Measurements from ENCODE around the gene TRAM2.

TRAM2 gene

GRCh38 chr6:52566201-52566600 is 10.7 kb downstream of the TRAM2 start:
- DNase-seq = no peak

GRCh38 chr6:52564856-52565255 is 12.0 kb downstream of the TRAM2 start:
- no peak for DNase-seq

GRCh38 chr6:52562911-52563310 is 13.9 kb downstream of the TRAM2 start:
- no peak for DNase-seq

DNA sequence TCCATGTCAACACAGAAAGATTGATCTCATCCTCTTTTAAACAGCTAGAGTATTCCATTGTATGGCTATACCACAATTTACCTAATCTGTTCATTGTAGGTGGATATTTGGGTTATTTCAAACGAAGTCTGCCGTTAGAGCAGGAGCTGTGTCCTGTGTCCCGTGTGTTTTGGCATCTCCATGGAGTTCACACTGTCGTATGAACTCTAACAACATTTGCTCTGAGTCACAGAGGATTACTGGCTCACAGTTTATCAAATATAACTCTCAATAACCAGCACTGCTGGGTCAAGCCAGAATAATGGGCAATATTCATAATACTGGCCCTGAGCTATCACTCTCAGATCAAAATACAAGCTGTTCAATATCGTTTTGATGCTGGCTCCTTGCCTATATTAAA is 16.4 kb downstream of the TRAM2 start:
- no peak for DNase-seq

GRCh38 chr6:52558266-52559000 is 18.4 kb downstream of the TRAM2 start:
- DNase-seq = no peak

GRCh38 chr6:52557389-52558265 is 19.2 kb downstream of the TRAM2 start:
- DNase-seq = no peak

DNA sequence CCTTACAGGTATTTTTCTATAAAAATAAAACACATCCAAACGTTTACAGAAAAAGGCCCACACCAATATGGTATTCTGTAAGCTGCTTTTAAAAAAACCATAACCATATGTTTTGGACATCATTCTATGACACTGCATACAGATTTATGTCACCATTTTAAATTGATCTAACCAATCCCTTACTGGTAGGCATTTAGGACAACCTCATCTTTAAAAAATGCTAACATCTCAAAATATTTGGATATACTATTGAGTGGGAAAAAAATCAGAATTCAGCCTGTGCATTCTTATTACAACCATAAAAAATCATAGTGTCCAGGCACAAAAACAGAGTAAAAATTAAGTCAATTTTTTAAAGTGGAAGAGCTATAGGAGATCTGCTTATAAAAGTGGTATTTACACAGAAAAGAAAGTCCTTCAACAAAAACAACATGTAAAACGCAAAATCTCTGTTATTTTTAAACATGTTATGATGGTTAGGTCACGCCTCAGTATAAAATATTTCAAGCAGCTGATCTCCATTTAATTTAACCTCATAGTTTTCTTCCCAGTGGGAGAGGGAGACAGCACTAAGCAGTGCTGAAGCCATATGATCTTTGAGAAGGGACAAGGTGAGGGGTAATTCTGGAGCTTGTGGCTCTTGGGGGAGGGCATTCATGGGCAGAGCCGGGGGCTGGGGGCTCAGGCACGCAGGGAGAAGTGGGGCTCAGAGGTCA is 21.2 kb downstream of the TRAM2 start:
- no peak for DNase-seq

DNA sequence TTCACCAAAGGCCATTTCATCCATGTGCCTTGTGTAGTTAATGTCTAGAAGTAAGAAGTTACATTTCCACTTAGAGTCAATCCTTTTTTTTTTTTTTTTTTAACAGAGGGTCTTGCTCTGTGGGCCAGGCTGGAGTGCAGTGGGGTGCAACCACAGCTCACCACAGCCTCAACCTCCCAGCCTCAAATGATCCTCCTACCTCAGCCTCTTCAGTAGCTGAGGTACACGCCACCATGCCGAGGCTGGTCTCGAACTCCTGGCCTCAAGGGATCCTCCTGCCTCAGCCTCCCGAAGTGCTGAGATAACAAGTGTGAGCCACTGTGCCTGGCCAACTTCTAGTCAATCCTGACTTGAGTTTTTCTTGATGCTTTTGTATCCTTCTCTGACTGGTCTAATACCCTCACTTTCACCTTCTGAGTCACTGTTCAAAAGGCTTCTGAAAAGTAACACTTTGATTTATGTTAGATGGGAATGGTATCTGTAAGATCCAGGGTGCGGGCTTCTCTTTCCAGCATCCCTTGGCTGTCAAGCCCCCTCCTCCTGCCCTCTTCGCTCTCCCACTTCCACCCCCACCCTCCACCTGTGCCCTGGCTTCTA is 22.1 kb downstream of the TRAM2 start:
- DNase-seq = no peak

DNA sequence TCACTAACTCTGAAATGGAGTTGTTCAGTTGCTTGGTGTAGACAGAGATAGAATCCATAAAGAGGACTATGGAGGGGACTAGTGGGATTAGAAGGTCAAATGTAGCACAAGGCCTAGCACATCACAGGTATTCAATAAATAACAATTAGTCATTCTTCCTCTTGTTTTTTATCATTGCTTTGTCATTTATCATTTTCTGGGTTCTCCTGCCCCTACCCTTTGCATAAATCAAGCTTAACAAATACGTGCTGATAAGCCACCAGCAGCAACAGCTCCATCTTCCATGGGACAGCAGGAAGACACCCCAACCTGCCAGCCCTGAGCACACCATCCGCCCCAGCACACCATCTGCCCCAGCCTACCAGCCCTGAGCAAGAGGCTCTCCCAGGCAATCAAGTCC is 23.1 kb downstream of the TRAM2 start:
- no peak for DNase-seq

DNA sequence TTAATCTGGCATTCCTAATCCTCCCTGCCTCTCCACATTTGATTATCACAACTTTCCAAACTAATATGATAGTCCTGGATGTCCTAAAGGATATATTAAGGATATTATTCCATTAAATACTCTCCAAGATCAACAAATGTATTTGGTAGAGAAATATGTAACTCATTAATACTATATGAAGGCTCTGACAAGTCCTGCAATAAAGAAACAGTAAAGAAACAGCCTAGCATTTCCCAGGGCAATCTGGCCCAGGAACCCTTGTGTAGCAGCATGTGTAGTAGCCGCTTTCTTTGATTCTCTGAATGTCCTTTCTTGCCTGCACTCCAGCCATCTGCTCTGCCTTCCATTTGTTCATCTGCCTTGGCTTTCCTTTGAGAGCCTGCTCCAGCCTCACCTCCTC is 23.7 kb downstream of the TRAM2 start:
- no peak for DNase-seq

GRCh38 chr6:52552278-52552643 is 24.6 kb downstream of the TRAM2 start:
- peak; percentile 94 for DNase-seq

- DNase-seq = peak; percentile 88
Measured at GRCh38 chr6:52551483-52552277, 25.2 kb downstream of the TRAM2 start.

DNA sequence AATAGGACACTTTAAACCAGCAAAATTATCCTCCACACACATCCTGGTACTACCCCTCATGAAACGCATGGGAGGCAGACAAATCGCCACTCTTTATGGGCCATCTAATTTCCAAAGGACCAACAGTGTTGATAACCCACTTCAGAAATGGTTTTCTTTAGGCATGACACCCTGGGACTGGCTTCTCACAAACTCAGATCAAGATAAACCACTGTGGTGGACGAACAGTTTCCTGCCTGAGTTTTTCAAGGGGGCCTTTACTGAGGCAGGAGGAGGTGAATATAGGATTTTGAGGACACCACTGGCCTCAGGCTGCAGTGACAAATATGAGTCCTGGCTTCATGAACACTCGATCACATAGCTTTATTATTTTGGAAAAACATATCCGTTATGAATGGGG is 26.0 kb downstream of the TRAM2 start:
- DNase-seq = no peak

GRCh38 chr6:52550014-52550575 is 26.8 kb downstream of the TRAM2 start:
- DNase-seq = no peak

- no peak for DNase-seq
Measured at GRCh38 chr6:52549428-52549827, 27.4 kb downstream of the TRAM2 start.

DNA sequence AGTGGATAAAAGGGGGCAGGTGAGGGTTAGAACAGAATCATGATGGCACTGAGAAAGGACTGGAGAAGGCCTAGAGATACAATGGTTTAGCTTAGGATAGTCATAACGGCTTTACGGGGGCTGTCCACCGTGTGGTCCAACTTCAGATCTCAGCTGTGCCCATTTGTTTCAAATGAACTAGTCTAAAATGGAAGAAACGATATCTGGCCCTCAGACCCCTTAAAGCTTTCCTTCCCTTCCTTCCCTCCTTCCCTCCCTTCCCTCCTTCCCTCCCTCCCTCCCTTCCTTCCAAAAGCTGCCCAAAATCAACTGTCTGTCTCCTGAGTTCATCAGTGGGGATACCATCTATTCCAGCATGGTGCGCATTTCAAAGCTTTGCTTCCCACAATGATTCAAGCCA is 27.9 kb downstream of the TRAM2 start:
- DNase-seq = no peak

- DNase-seq = no peak
Measured at GRCh38 chr6:52548353-52548713, 28.5 kb downstream of the TRAM2 start.

DNA sequence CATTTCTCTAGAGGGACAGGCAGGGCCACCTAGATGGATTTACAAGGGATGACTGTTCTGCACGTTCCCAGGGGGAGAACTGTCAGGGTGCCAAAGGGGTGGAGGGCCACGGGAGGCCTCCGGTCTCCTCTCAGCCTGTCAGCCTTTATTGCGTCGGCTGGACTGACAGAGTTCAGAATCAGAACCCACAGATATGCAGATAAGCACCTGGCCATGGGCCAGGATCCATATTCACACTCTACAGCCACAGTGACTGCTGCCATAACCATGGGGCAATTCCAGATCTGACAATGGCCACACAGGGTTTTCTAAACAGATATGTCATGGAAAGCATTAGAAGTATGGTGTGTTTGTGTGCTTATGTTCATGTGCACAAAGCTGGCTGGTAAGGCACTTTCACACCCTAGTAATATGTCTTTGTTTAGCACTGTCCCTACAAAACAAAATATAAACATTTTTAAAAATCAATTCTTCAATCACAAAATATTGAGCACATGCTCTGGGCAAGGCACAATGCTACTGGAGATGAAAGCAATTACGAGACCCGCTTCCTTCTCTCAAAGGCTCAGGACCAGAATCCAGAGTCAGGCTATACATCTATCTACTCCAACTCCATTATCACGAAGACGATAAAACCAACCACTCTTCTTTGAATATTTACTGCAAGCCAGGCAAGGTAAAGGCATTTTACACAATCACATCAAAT is 29.1 kb downstream of the TRAM2 start:
- no peak for DNase-seq

DNA sequence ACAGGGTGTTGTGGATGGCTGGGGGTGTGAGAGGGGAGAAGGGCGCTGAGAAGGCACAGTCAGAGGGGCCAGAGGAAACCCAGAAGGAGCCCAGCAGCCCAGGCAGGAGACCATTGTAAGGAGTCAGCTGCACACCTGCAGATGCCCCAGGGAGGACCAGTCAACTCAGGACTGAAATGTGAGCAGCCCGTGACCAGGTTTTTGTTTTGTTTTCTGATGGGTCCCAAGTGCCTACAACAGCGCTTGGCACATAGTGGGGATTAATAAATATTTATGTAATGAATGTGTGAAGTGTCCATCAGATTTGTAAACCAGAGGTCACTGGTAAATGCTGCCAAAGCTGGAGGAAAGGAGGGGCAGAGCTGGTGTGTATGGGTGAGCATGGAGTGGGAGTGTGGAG is 30.2 kb downstream of the TRAM2 start:
- DNase-seq = no peak

GRCh38 chr6:52546192-52546591 is 30.7 kb downstream of the TRAM2 start:
- no peak for DNase-seq

DNA sequence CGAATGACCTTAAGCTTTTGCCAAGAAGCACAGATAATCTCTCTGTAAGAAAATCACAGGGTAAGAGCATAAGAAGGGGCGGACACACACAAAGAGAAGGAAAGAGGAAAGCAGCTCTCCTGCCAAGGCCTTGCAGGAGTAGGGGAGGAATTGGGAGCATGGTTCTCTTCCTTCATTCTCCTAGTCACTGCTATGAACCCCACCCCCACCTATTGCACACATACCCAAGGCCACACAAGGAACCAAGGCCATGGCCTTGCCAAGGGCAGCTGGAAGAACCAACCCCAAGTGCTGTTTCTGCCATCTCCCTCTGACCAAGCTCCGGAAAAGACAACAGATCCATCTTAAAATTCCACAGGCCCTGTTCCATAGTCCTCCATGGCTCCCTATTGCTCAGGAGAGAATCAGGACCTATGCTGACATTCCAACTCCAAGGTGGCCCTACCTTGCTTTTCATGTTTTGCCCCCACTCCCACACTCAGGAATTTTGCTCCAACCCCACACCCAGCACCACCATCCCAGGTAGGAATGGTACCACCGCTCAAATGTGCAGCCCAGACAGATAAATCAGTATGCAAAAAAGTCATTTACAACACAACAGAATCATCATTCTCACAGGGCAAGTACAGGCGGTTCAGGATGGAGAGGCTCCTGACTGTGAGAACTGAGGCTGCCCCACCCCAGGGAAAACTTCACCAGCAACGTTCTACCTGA is 31.3 kb downstream of the TRAM2 start:
- DNase-seq = peak; percentile 24

Data from NCI-H526 treated with DMSO at 0.1 percent for 48 hours (cell line).